HepG2 (cell line): ENCODE measurements around the gene UBE2M. TPM values are rescaled to one million over a fixed set of nuclear protein-coding genes. Genes with fewer than 3 reads are reported as not detected.

ENCODE experiments used
- ATF2 ChIP-seq: sonication (generic); formaldehyde crosslinking; IDR thresholded peaks from 2 replicates; pipeline ENCODE4 v1.4.0; 2020; ENCODE audit warnings: missing genetic modification reagents
- BRCA1 ChIP-seq: sonication (generic); formaldehyde crosslinking; IDR thresholded peaks from 2 replicates; pipeline ENCODE4 v1.4.0; 2020; ENCODE audit warnings: missing genetic modification reagents
- KLF16 ChIP-seq, 2 experiments: sonication (generic) in 1 of 2; formaldehyde crosslinking in 1 of 2; IDR thresholded peaks; 2 replicates each; pipeline versions ENCODE4 v1.6.1 to v1.8.0; 2016 to 2023; ENCODE audit warnings: missing genetic modification reagents in 2 of 2, missing compliant biosample characterization in 1 of 2
- POGZ ChIP-seq: sonication (generic); formaldehyde crosslinking; IDR thresholded peaks from 2 replicates; pipeline ENCODE4 v1.4.0; 2020; ENCODE audit warnings: mild to moderate bottlenecking, missing genetic modification reagents
- RNF2 ChIP-seq: fragments of 450-650 bp; conservative IDR thresholded peaks from 2 replicates; pipeline ENCODE4 v1.6.1; 2016; ENCODE audit warnings: low read depth
- SATB2 ChIP-seq: sonication (generic); formaldehyde crosslinking; IDR thresholded peaks from 2 replicates; pipeline ENCODE4 v1.5.0; 2020; ENCODE audit warnings: missing genetic modification reagents
- TSC22D2 ChIP-seq: sonication (generic); formaldehyde crosslinking; IDR thresholded peaks from 2 replicates; pipeline ENCODE4 v1.5.1; 2020; ENCODE audit warnings: missing genetic modification reagents, mild to moderate bottlenecking, borderline replicate concordance
- XRCC5 ChIP-seq: fragments of 200-400 bp; formaldehyde crosslinking; optimal IDR thresholded peaks from 2 replicates; pipeline ENCODE3; 2017; ENCODE audit warnings: mild to moderate bottlenecking, low read length
- ZBTB33 ChIP-seq: sonication (generic); formaldehyde crosslinking; IDR thresholded peaks from 2 replicates; pipeline ENCODE4 v1.4.0; 2020; ENCODE audit warnings: missing genetic modification reagents
- ZFP36 ChIP-seq: fragments of 150-350 bp; IDR thresholded peaks from 2 replicates; pipeline ENCODE4 v1.6.1; 2018; ENCODE audit warnings: borderline replicate concordance, low read length, low read depth; ENCODE audit not compliant: partially characterized antibody
- ZFY ChIP-seq: sonication (generic); formaldehyde crosslinking; IDR thresholded peaks from 2 replicates; pipeline ENCODE4 v1.4.0; 2020; ENCODE audit warnings: missing genetic modification reagents
- ZMYM2 ChIP-seq: sonication (generic); formaldehyde crosslinking; IDR thresholded peaks from 2 replicates; pipeline ENCODE4 v1.8.0; 2022; ENCODE audit warnings: mild to moderate bottlenecking, missing genetic modification reagents
- ZMYM3 ChIP-seq: sonication (generic); formaldehyde crosslinking; IDR thresholded peaks from 2 replicates; pipeline ENCODE4 v1.5.1; 2020; ENCODE audit warnings: mild to moderate bottlenecking, missing genetic modification reagents
- ZNF24 ChIP-seq: fragments of 450-650 bp; IDR thresholded peaks from 2 replicates; pipeline ENCODE4 v1.6.1; 2017; ENCODE audit warnings: antibody characterized with exemption, mild to moderate bottlenecking
- ZNF619 ChIP-seq: sonication (generic); formaldehyde crosslinking; IDR thresholded peaks from 2 replicates; pipeline ENCODE4 v1.4.0; 2020; ENCODE audit warnings: mild to moderate bottlenecking, missing genetic modification reagents
- ZNF710 ChIP-seq: sonication (generic); formaldehyde crosslinking; IDR thresholded peaks from 2 replicates; pipeline ENCODE4 v1.5.0; 2020; ENCODE audit warnings: mild to moderate bottlenecking, missing genetic modification reagents, borderline replicate concordance
- ZNF761 ChIP-seq: sonication (generic); formaldehyde crosslinking; conservative IDR thresholded peaks from 2 replicates; pipeline ENCODE4 v1.4.0; 2020; ENCODE audit warnings: mild to moderate bottlenecking, missing genetic modification reagents
- ZNF766 ChIP-seq: sonication (generic); formaldehyde crosslinking; IDR thresholded peaks from 2 replicates; pipeline ENCODE4 v1.5.0; 2020; ENCODE audit warnings: missing genetic modification reagents, borderline replicate concordance
- ZNF773 ChIP-seq: sonication (generic); formaldehyde crosslinking; IDR thresholded peaks from 2 replicates; pipeline ENCODE4 v1.4.0; 2020; ENCODE audit warnings: missing genetic modification reagents, borderline replicate concordance
- ZNF788 ChIP-seq: sonication (generic); formaldehyde crosslinking; IDR thresholded peaks from 2 replicates; pipeline ENCODE4 v1.5.0; 2020; ENCODE audit warnings: mild to moderate bottlenecking, missing genetic modification reagents, borderline replicate concordance
- ZSCAN12 ChIP-seq: sonication (generic); formaldehyde crosslinking; IDR thresholded peaks from 2 replicates; pipeline ENCODE4 v1.9.0; 2021; ENCODE audit warnings: mild to moderate bottlenecking, missing genetic modification reagents
- ZZZ3 ChIP-seq: sonication (generic); formaldehyde crosslinking; IDR thresholded peaks from 2 replicates; pipeline ENCODE4 v1.4.0; 2020; ENCODE audit warnings: missing genetic modification reagents, mild to moderate bottlenecking, borderline replicate concordance
- polyA plus RNA-seq, 8 experiments: library from polyadenylated mRNA; depleted of rRNA in 3 of 8; stranded (reverse) in 7 of 8; unstranded in 1 of 8; fragments of >200 nt; fragmentation: Illumina TruSeq in 4 of 8; extraction: Trizol in 4 of 8; gene quantifications; 2 replicates each; pipeline versions ENCODE4 v1.2.1 to v1.2.3, GENCODE V29; 2011 to 2016; ENCODE audit warnings: low read depth in 4 of 8, missing spikeins in 1 of 8, mixed read lengths in 1 of 8; ENCODE audit not compliant: insufficient read depth in 1 of 8
- total RNA-seq, 5 experiments: library from RNA; depleted of rRNA; stranded (reverse); fragments of >200 nt; fragmentation: Illumina TruSeq; extraction: Trizol; gene quantifications; 2 replicates each; pipeline ENCODE4 v1.2.3, GENCODE V29; 2016; ENCODE audit warnings: low read depth in 1 of 5
- TF ChIP-seq, protein P1 (sequence below), 2 experiments: fragments of 450-650 bp in 1 of 2; sonication (generic) in 1 of 2; formaldehyde crosslinking; IDR thresholded peaks; 2 replicates each; pipeline versions ENCODE4 v1.5.0 to v1.8.0; 2020 to 2022; ENCODE audit warnings: mild to moderate bottlenecking in 1 of 2, missing genetic modification reagents in 1 of 2

The UBE2M gene
- total and polyA plus RNA-seq, 2 of the 13 experiments (the other 11 are each of a cell fraction or from before 2014, with no cell fraction given), result 36.2 to 50.3 TPM

- no peak for TF ChIP-seq ZNF761 (CRISPR knock-in tag)
- peak; percentile 69; the same call in 1 of the 2 replicates for TF ChIP-seq ZSCAN12 (CRISPR knock-in tag)
- TF ChIP-seq ZNF788 (CRISPR knock-in tag), result peak; percentile 73; the same call in 1 of the 2 replicates
- TF ChIP-seq BRCA1 (CRISPR knock-in tag), result 0 out of 2 replicates have a peak, but pooled peaks have one; percentile 73
- peak; percentile 59; the same call in 1 of the 2 replicates for TF ChIP-seq ZNF766
- peak; percentile 93 for TF ChIP-seq ZFY (CRISPR knock-in tag)
- TF ChIP-seq ZNF619 (CRISPR knock-in tag), result no peak
- TF ChIP-seq ZNF24, result no peak
- TF ChIP-seq ZZZ3 (CRISPR knock-in tag), result no peak
- TF ChIP-seq ZMYM3 (CRISPR knock-in tag), result no peak
- TF ChIP-seq ZNF773 (CRISPR knock-in tag), result peak; percentile 40; the same call in 1 of the 2 replicates
- TF ChIP-seq ZFP36, result no peak
- TF ChIP-seq ATF2, result 0 out of 2 replicates have a peak, but pooled peaks have one; percentile 14
- TF ChIP-seq XRCC5, result peak; percentile 28
- TF ChIP-seq RNF2, result peak; percentile 76; the same call in 1 of the 2 replicates
- TF ChIP-seq SATB2 (CRISPR knock-in tag), result no peak
- TF ChIP-seq KLF16 (CRISPR knock-in tag; IDR thresholded peaks at IDR 0.05), result peak in 1 of 2 experiments; percentile 65; a peak in 1 of 4 replicates
- 0 out of 2 replicates have a peak, but pooled peaks have one; percentile 18 for TF ChIP-seq ZMYM2 (CRISPR knock-in tag)
- TF ChIP-seq, protein P1, sequence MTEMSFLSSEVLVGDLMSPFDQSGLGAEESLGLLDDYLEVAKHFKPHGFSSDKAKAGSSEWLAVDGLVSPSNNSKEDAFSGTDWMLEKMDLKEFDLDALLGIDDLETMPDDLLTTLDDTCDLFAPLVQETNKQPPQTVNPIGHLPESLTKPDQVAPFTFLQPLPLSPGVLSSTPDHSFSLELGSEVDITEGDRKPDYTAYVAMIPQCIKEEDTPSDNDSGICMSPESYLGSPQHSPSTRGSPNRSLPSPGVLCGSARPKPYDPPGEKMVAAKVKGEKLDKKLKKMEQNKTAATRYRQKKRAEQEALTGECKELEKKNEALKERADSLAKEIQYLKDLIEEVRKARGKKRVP (CRISPR knock-in tag; IDR thresholded peaks at IDR 0.05), result no peak
- TF ChIP-seq TSC22D2, result peak; percentile 24; the same call in 1 of the 2 replicates
- no peak; the same call in 1 of the 2 replicates for TF ChIP-seq ZBTB33
- TF ChIP-seq POGZ, result peak; percentile 15; the same call in 1 of the 2 replicates
- TF ChIP-seq ZNF710 (CRISPR knock-in tag), result peak; percentile 38; the same call in 1 of the 2 replicates
These were observed 17.0 kb upstream of the UBE2M start (continued) for GRCh38 chr19:58575183-58576041.
